Ovary (tissue), 3 donors: ENCODE data around the gene RASA4.
"Not testable (repeated sequence)": the region's sequence is repeated elsewhere in the genome, so short reads cannot be mapped to it uniquely, and the experiment has no call there.

Experiments
- CTCF ChIP-seq, 3 donors: fragments of 450-650 bp in 2 of 3; fragments of 200-600 bp in 1 of 3; IDR thresholded peaks; one replicate each; pipeline versions ENCODE4 v1.5.1 to v1.8.0; 2016 to 2022; ENCODE audit warnings: antibody characterized with exemption in 3 of 3, mild to moderate bottlenecking in 1 of 3
- POLR2A ChIP-seq: fragments of 450-650 bp; IDR thresholded peaks from one replicate; pipeline ENCODE4 v1.6.1; 2017; ENCODE audit warnings: antibody characterized with exemption, mild to moderate bottlenecking, moderate library complexity
- donor health status: DM: no; HTN: no; CAD: no.

- not testable (repeated sequence) for TF ChIP-seq CTCF (IDR thresholded peaks at IDR 0.05); POLR2A
Measured at GRCh38 chr7:102642691-102643090, 26.1 kb upstream of the RASA4 start, which contains the start of gene UPK3BL1.
